ENCODE measurements around the gene ADGRV1.
"Not testable (repeated sequence)": the region's sequence is repeated elsewhere in the genome, so short reads cannot be mapped to it uniquely, and the experiment has no call there.

The ADGRV1 gene

GRCh38 chr5:90557391-90557790, 1.2 kb upstream of the ADGRV1 start:
- Mint-ChIP-seq H3K4me3 (no peak overlapping the region), H3K9me3 (no peaks in the 10 kb centered on the region), H3K36me3 (ENCODE audit: insufficient read depth) (no peaks in the 10 kb centered on the region), H3K4me1 (ENCODE audit: low read depth in 2 of 2) (peaks cover 9% of the 10 kb centered on the region in 2 donors), H3K27ac (no peak overlapping the region), H3K27me3 (peaks cover 75 to 76% of the 10 kb centered on the region in 2 donors)
- DNase-seq, result no peak
- no peak for ATAC-seq (replicated peaks)

GRCh38 chr5:90557871-90558270, 726 bp upstream of the ADGRV1 start:
- H3K9me3 Mint-ChIP-seq, result no peaks in the 10 kb centered on the region

GRCh38 chr5:90560771-90561170, 2.2 kb downstream of the ADGRV1 start:
- DNase-seq, result no peak
- peaks cover 62 to 67% of the 10 kb centered on the region in 2 donors for H3K27me3 Mint-ChIP-seq
- H3K9me3 Mint-ChIP-seq, result no peaks in the 10 kb centered on the region
- H3K36me3 Mint-ChIP-seq (ENCODE audit: insufficient read depth), result no peaks in the 10 kb centered on the region
- ATAC-seq (replicated peaks), result no peak
- no peak overlapping the region for H3K4me3 Mint-ChIP-seq
- H3K27ac Mint-ChIP-seq, result no peak overlapping the region
- peaks cover 9% of the 10 kb centered on the region in 2 donors for H3K4me1 Mint-ChIP-seq (ENCODE audit: low read depth in 2 of 2)

More at GRCh38 chr5:90557871-90558270, 726 bp upstream of the ADGRV1 start:
- Mint-ChIP-seq H3K36me3 (ENCODE audit: insufficient read depth) (no peaks in the 10 kb centered on the region), H3K27me3 (peaks cover 75 to 76% of the 10 kb centered on the region in 2 donors), H3K4me3 (peak overlapping the region; percentile 61 to 62), H3K4me1 (ENCODE audit: low read depth in 2 of 2) (peaks cover 9% of the 10 kb centered on the region in 2 donors), H3K27ac (no peak overlapping the region)
- ATAC-seq (replicated peaks) (no peak), DNase-seq (no peak)

GRCh38 chr5:90561766-90562165, 3.2 kb downstream of the ADGRV1 start:
- peaks cover 57 to 60% of the 10 kb centered on the region in 2 donors for H3K27me3 Mint-ChIP-seq
- H3K27ac Mint-ChIP-seq, result no peak overlapping the region
- H3K4me1 Mint-ChIP-seq (ENCODE audit: low read depth in 2 of 2), result peaks cover 9% of the 10 kb centered on the region in 2 donors
- ATAC-seq (replicated peaks) (no peak), DNase-seq (no peak)
- H3K4me3 Mint-ChIP-seq, result no peak overlapping the region
- no peaks in the 10 kb centered on the region for H3K9me3 Mint-ChIP-seq
- no peaks in the 10 kb centered on the region for H3K36me3 Mint-ChIP-seq (ENCODE audit: insufficient read depth)

GRCh38 chr5:90562341-90562740, 3.7 kb downstream of the ADGRV1 start:
- H3K27ac Mint-ChIP-seq, result no peak overlapping the region
- DNase-seq, result no peak
- H3K4me1 Mint-ChIP-seq (ENCODE audit: low read depth in 2 of 2), result peaks cover 9% of the 10 kb centered on the region in 2 donors
- H3K27me3 Mint-ChIP-seq, result peaks cover 53 to 55% of the 10 kb centered on the region in 2 donors
- H3K9me3 Mint-ChIP-seq, result no peaks in the 10 kb centered on the region
- ATAC-seq (replicated peaks), result no peak
- no peak overlapping the region for H3K4me3 Mint-ChIP-seq
- H3K36me3 Mint-ChIP-seq (ENCODE audit: insufficient read depth), result no peaks in the 10 kb centered on the region

GRCh38 chr5:90563108-90563507, 4.5 kb downstream of the ADGRV1 start:
- ATAC-seq (replicated peaks), result no peak
- no peak for DNase-seq
- no peaks in the 10 kb centered on the region for H3K9me3 Mint-ChIP-seq
- peaks cover 5 to 9% of the 10 kb centered on the region in 2 donors for H3K4me1 Mint-ChIP-seq (ENCODE audit: low read depth in 2 of 2)
- peaks cover 45 to 50% of the 10 kb centered on the region in 2 donors for H3K27me3 Mint-ChIP-seq
- no peak overlapping the region for H3K4me3 Mint-ChIP-seq
- no peak overlapping the region for H3K27ac Mint-ChIP-seq
- H3K36me3 Mint-ChIP-seq (ENCODE audit: insufficient read depth), result no peaks in the 10 kb centered on the region

GRCh38 chr5:90565491-90565890, 6.9 kb downstream of the ADGRV1 start:
- DNase-seq (no peak), ATAC-seq (replicated peaks) (no peak)
- Mint-ChIP-seq H3K4me1 (ENCODE audit: low read depth in 2 of 2) (no peaks in the 10 kb centered on the region), H3K36me3 (ENCODE audit: insufficient read depth) (no peaks in the 10 kb centered on the region), H3K27me3 (peaks cover 32 to 45% of the 10 kb centered on the region in 2 donors), H3K4me3 (no peak overlapping the region), H3K9me3 (no peaks in the 10 kb centered on the region), H3K27ac (no peak overlapping the region)

- H3K27me3 Mint-ChIP-seq, result peaks cover 28 to 44% of the 10 kb centered on the region in 2 donors
- no peaks in the 10 kb centered on the region for H3K36me3 Mint-ChIP-seq (ENCODE audit: insufficient read depth)
- H3K4me1 Mint-ChIP-seq (ENCODE audit: low read depth in 2 of 2), result no peaks in the 10 kb centered on the region
- no peak overlapping the region for H3K4me3 Mint-ChIP-seq
- H3K9me3 Mint-ChIP-seq, result no peaks in the 10 kb centered on the region
- no peak for DNase-seq
- ATAC-seq (replicated peaks), result no peak
- no peak overlapping the region for H3K27ac Mint-ChIP-seq
Observed at GRCh38 chr5:90569084-90569483, 10.5 kb downstream of the ADGRV1 start.

GRCh38 chr5:90570034-90570433, 11.4 kb downstream of the ADGRV1 start:
- ATAC-seq (replicated peaks), result no peak
- H3K27me3 Mint-ChIP-seq, result peaks cover 23 to 44% of the 10 kb centered on the region in 2 donors

GRCh38 chr5:90571147-90571773, 12.7 kb downstream of the ADGRV1 start:
- no peak for ATAC-seq (replicated peaks)
- Mint-ChIP-seq H3K4me3 (no peak overlapping the region), H3K4me1 (ENCODE audit: low read depth in 2 of 2) (no peaks in the 10 kb centered on the region), H3K27me3 (peaks cover 23 to 39% of the 10 kb centered on the region in 2 donors), H3K9me3 (no peaks in the 10 kb centered on the region), H3K27ac (no peak overlapping the region), H3K36me3 (ENCODE audit: insufficient read depth) (no peaks in the 10 kb centered on the region)
- no peak for DNase-seq

More at GRCh38 chr5:90570034-90570433, 11.4 kb downstream of the ADGRV1 start:
- Mint-ChIP-seq H3K27ac (no peak overlapping the region), H3K9me3 (no peaks in the 10 kb centered on the region), H3K4me1 (ENCODE audit: low read depth in 2 of 2) (no peaks in the 10 kb centered on the region), H3K4me3 (no peak overlapping the region), H3K36me3 (ENCODE audit: insufficient read depth) (no peaks in the 10 kb centered on the region)
- DNase-seq, result no peak

GRCh38 chr5:90575712-90576111, 17.1 kb downstream of the ADGRV1 start:
- no peak for DNase-seq

GRCh38 chr5:90576566-90576965, 18.0 kb downstream of the ADGRV1 start:
- H3K4me1 Mint-ChIP-seq (ENCODE audit: low read depth in 2 of 2); ATAC-seq (replicated peaks); H3K36me3 Mint-ChIP-seq (ENCODE audit: insufficient read depth); H3K4me3 Mint-ChIP-seq; H3K9me3 Mint-ChIP-seq; DNase-seq; H3K27ac Mint-ChIP-seq: not testable (repeated sequence)
- H3K27me3 Mint-ChIP-seq, result peaks cover 51 to 55% of the 10 kb centered on the region in 2 donors

More at GRCh38 chr5:90575712-90576111, 17.1 kb downstream of the ADGRV1 start:
- Mint-ChIP-seq H3K27me3 (peaks cover 43 to 50% of the 10 kb centered on the region in 2 donors), H3K9me3 (peaks cover 0 to 2% of the 10 kb centered on the region in 2 donors), H3K4me3 (no peak overlapping the region), H3K4me1 (ENCODE audit: low read depth in 2 of 2) (no peaks in the 10 kb centered on the region), H3K27ac (no peak overlapping the region), H3K36me3 (ENCODE audit: insufficient read depth) (no peaks in the 10 kb centered on the region)
- ATAC-seq (replicated peaks), result no peak

- not testable (repeated sequence) for H3K4me3 Mint-ChIP-seq; H3K9me3 Mint-ChIP-seq; H3K27ac Mint-ChIP-seq; DNase-seq; H3K36me3 Mint-ChIP-seq (ENCODE audit: insufficient read depth); H3K4me1 Mint-ChIP-seq (ENCODE audit: low read depth in 2 of 2); ATAC-seq (replicated peaks)
- H3K27me3 Mint-ChIP-seq, result peaks cover 41 to 45% of the 10 kb centered on the region in 2 donors
Observed at GRCh38 chr5:90579905-90580304, 21.3 kb downstream of the ADGRV1 start.

- ATAC-seq (replicated peaks) (no peak), DNase-seq (no peak)
- no peaks in the 10 kb centered on the region for H3K4me1 Mint-ChIP-seq (ENCODE audit: low read depth in 2 of 2)
- H3K9me3 Mint-ChIP-seq, result peaks cover 0 to 2% of the 10 kb centered on the region in 2 donors
- H3K27ac Mint-ChIP-seq, result no peak overlapping the region
- no peak overlapping the region for H3K4me3 Mint-ChIP-seq
- H3K36me3 Mint-ChIP-seq (ENCODE audit: insufficient read depth), result no peaks in the 10 kb centered on the region
- H3K27me3 Mint-ChIP-seq, result peaks cover 53 to 55% of the 10 kb centered on the region in 2 donors
Observed at GRCh38 chr5:90581956-90582355, 23.4 kb downstream of the ADGRV1 start.

Measured in effector memory CD8-positive, alpha-beta T cell (primary cell).